Duodenal mucosa (tissue), 2 donors: ENCODE data around the gene CCDC15.
A peak's percentile ranks its signal among the peaks of the same experiment; 100 is the strongest.

Experiments
- H3K27ac ChIP-seq: one replicate; pipeline ENCODE4 v1.7.0; 2013; ENCODE audit warnings: low read depth, low read length
- H3K27me3 ChIP-seq, 2 donors: one replicate each; pipeline ENCODE4 v1.7.0; 2013; ENCODE audit warnings: low read length in 2 of 2, control low read depth in 1 of 2; ENCODE audit not compliant: insufficient read depth in 2 of 2, control insufficient read depth in 1 of 2
- H3K36me3 ChIP-seq, 2 donors: one replicate each; pipeline ENCODE4 v1.7.0; 2013; ENCODE audit warnings: low read length in 2 of 2, control low read depth in 1 of 2; ENCODE audit not compliant: insufficient read depth in 2 of 2, control insufficient read depth in 1 of 2
- H3K4me1 ChIP-seq, 2 donors: one replicate each; pipeline ENCODE4 v1.7.0; 2013; ENCODE audit warnings: low read length in 2 of 2, control low read depth in 1 of 2; ENCODE audit not compliant: insufficient read depth in 2 of 2, control insufficient read depth in 1 of 2
- H3K4me3 ChIP-seq, 2 donors: one replicate each; pipeline ENCODE4 v1.7.0; 2013; ENCODE audit warnings: low read length in 2 of 2, low read depth in 1 of 2
- H3K9ac ChIP-seq, 2 donors: one replicate each; pipeline ENCODE4 v1.7.0; 2013; ENCODE audit warnings: low read length in 2 of 2, low read depth in 1 of 2
- H3K9me3 ChIP-seq, 2 donors: one replicate each; pipeline ENCODE4 v1.7.0; 2013; ENCODE audit warnings: low read length in 2 of 2, control low read depth in 1 of 2; ENCODE audit not compliant: control insufficient read depth in 1 of 2

The CCDC15 gene

GRCh38 chr11:124941703-124942102 is 12.3 kb upstream of the CCDC15 start:
- no peaks in the 10 kb centered on the region for H3K9me3 ChIP-seq
- H3K27me3 ChIP-seq, result peaks cover 0 to 7% of the 10 kb centered on the region in 2 donors
- no peak overlapping the region for H3K4me3 ChIP-seq
- no peak overlapping the region for H3K9ac ChIP-seq
- H3K36me3 ChIP-seq, result no peaks in the 10 kb centered on the region
- H3K4me1 ChIP-seq, result no peaks in the 10 kb centered on the region
- no peak overlapping the region for H3K27ac ChIP-seq

- Histone ChIP-seq H3K4me1 (no peaks in the 10 kb centered on the region), H3K27me3 (peaks cover 0 to 7% of the 10 kb centered on the region in 2 donors), H3K9ac (no peak overlapping the region), H3K36me3 (no peaks in the 10 kb centered on the region), H3K4me3 (no peak overlapping the region), H3K27ac (no peak overlapping the region), H3K9me3 (no peaks in the 10 kb centered on the region)
Observed at GRCh38 chr11:124942466-124943253, 11.3 kb upstream of the CCDC15 start.

GRCh38 chr11:124943254-124943616 is 10.8 kb upstream of the CCDC15 start:
- no peak overlapping the region for H3K27ac ChIP-seq
- H3K4me1 ChIP-seq, result no peaks in the 10 kb centered on the region
- H3K36me3 ChIP-seq, result no peaks in the 10 kb centered on the region
- no peak overlapping the region for H3K9ac ChIP-seq
- H3K9me3 ChIP-seq, result no peaks in the 10 kb centered on the region
- peaks cover 0 to 3% of the 10 kb centered on the region in 2 donors for H3K27me3 ChIP-seq
- no peak overlapping the region for H3K4me3 ChIP-seq

- Histone ChIP-seq H3K27me3 (peaks cover 0 to 3% of the 10 kb centered on the region in 2 donors), H3K9ac (no peak overlapping the region)
Observed at GRCh38 chr11:124943741-124944140, 10.3 kb upstream of the CCDC15 start.

GRCh38 chr11:124944565-124944964 is 9.4 kb upstream of the CCDC15 start:
- no peaks in the 10 kb centered on the region for H3K4me1 ChIP-seq
- no peaks in the 10 kb centered on the region for H3K36me3 ChIP-seq
- no peak overlapping the region for H3K27ac ChIP-seq
- H3K9ac ChIP-seq, result no peak overlapping the region
- no peak overlapping the region for H3K4me3 ChIP-seq
- no peaks in the 10 kb centered on the region for H3K9me3 ChIP-seq
- peaks cover 0 to 3% of the 10 kb centered on the region in 2 donors for H3K27me3 ChIP-seq

More at GRCh38 chr11:124943741-124944140, 10.3 kb upstream of the CCDC15 start:
- Histone ChIP-seq H3K36me3 (no peaks in the 10 kb centered on the region), H3K4me3 (no peak overlapping the region), H3K9me3 (no peaks in the 10 kb centered on the region), H3K27ac (no peak overlapping the region), H3K4me1 (no peaks in the 10 kb centered on the region)

- H3K4me3 ChIP-seq, result no peak overlapping the region
- H3K9me3 ChIP-seq, result no peaks in the 10 kb centered on the region
- H3K9ac ChIP-seq, result no peak overlapping the region
- H3K4me1 ChIP-seq, result no peaks in the 10 kb centered on the region
- no peak overlapping the region for H3K27ac ChIP-seq
- no peaks in the 10 kb centered on the region for H3K36me3 ChIP-seq
- H3K27me3 ChIP-seq, result peaks cover 0 to 3% of the 10 kb centered on the region in 2 donors
Observed at GRCh38 chr11:124945826-124946225, 8.2 kb upstream of the CCDC15 start.

- peaks cover 0 to 3% of the 10 kb centered on the region in 2 donors for H3K27me3 ChIP-seq
- no peaks in the 10 kb centered on the region for H3K9me3 ChIP-seq
- no peaks in the 10 kb centered on the region for H3K36me3 ChIP-seq
- H3K9ac ChIP-seq, result no peak overlapping the region
- no peak overlapping the region for H3K27ac ChIP-seq
- no peak overlapping the region for H3K4me3 ChIP-seq
- H3K4me1 ChIP-seq, result no peaks in the 10 kb centered on the region
Observed at GRCh38 chr11:124946735-124947141, 7.3 kb upstream of the CCDC15 start.

- Histone ChIP-seq H3K4me3 (no peak overlapping the region), H3K27ac (no peak overlapping the region), H3K9ac (no peak overlapping the region), H3K9me3 (no peaks in the 10 kb centered on the region), H3K36me3 (no peaks in the 10 kb centered on the region), H3K4me1 (peaks cover 10 to 12% of the 10 kb centered on the region in 2 donors), H3K27me3 (peaks cover 0 to 3% of the 10 kb centered on the region in 2 donors)
Observed at GRCh38 chr11:124950601-124951330, 3.2 kb upstream of the CCDC15 start.

- Histone ChIP-seq H3K27ac (no peak overlapping the region), H3K4me1 (peaks cover 10 to 12% of the 10 kb centered on the region in 2 donors), H3K9ac (no peak overlapping the region), H3K4me3 (no peak overlapping the region), H3K27me3 (peaks cover 0 to 3% of the 10 kb centered on the region in 2 donors), H3K9me3 (no peaks in the 10 kb centered on the region), H3K36me3 (no peaks in the 10 kb centered on the region)
Observed at GRCh38 chr11:124951341-124951740, 2.7 kb upstream of the CCDC15 start.

GRCh38 chr11:124954590-124954955 is 571 bp downstream of the CCDC15 start:
- Histone ChIP-seq H3K36me3 (no peaks in the 10 kb centered on the region), H3K27ac (no peak overlapping the region), H3K9ac (peak overlapping the region; percentile 56 to 74), H3K27me3 (no peaks in the 10 kb centered on the region), H3K4me1 (peaks cover 10 to 12% of the 10 kb centered on the region in 2 donors), H3K4me3 (peak overlapping the region; percentile 93 to 99), H3K9me3 (no peaks in the 10 kb centered on the region)
